Non-pigmented ciliary epithelial cell (primary cell): ENCODE data around the gene UPK3A.
A peak's percentile ranks its signal among the peaks of the same experiment; 100 is the strongest.
"Not testable (repeated sequence)": the region's sequence is repeated elsewhere in the genome, so short reads cannot be mapped to it uniquely, and the experiment has no call there.

Experiments used
- DNase-seq: peaks from one replicate; pipeline ENCODE4 v3.0.0-alpha.2; 2010; ENCODE audit warnings: low read depth

UPK3A gene

DNA sequence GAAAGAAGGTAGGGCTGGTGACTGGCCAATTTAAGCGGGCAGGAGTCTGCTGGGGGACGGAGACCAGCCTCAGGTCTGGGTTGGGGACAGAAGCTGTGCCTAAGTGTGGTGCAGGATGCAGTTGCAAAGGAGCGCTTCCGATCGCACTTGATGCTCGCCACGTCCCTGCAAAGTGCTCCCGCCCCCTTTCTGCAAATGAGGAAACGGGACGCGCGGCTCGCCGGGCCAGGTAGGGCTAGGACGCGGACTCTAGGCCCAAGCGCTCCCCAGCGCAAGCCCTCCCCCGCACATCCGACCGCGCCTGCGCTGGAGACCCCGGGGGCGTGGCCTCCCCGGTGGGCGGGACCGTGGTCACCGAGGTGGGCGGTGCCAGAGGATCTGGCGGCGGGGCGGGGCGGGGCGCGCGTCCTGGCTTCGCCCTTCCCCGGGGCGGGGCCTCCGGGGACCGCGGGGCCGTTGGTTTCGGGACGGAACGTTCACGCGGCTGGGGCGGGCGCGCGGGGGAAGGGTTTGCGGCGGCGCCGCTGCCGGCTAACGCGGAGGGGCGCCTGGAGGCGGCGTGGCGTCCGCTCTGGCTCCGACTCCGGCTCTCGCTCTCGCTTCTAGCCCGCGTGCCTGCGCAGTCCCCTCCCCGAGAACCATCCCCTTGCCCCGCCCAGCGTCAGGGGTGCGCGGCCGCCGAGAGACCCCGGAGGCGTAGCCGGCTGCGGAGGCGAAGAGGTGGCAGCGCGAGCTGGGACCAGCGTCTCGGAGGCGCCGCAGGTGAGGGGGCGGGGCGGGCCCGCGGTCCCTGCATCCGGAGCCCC lies 24.9 kb downstream of the UPK3A start, which contains the start of gene FAM118A:
Gene FAM118A (plus strand): TSS at position 513 of the 806 bp plus-strand sequence. CDS start 12,446 bp downstream, outside the sequence.
- peak; percentile 52 for DNase-seq

GRCh38 chr22:45310331-45310976 lies 25.7 kb downstream of the UPK3A start:
- no peak for DNase-seq

DNA sequence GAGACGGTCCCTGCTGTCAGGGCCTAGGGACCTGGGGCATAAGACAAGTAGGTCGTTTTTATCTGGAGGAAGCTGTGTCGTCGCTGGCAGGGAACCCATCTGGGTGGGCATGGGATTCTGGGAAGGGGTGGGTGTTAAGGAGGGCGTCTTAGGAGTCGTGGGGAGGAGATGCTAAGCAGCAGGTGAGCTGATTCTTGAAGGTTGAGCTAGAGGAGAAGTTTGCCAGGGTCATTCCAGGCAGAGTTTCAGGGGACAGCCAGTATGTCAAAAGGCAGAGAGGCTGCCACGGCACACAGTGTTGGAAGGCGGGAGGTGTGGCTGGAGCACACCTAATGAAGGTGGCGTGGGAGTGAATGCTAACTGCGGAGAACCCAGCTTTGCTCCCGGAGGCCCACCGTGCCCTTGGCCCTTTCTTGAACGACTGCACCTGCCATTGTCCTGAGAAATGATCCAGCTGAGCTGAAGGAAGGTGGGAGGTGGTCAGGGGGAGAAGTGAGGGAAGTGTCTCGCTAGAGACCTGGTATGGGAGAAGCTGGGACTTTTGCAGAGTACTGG lies 26.3 kb downstream of the UPK3A start:
- no peak for DNase-seq

DNA sequence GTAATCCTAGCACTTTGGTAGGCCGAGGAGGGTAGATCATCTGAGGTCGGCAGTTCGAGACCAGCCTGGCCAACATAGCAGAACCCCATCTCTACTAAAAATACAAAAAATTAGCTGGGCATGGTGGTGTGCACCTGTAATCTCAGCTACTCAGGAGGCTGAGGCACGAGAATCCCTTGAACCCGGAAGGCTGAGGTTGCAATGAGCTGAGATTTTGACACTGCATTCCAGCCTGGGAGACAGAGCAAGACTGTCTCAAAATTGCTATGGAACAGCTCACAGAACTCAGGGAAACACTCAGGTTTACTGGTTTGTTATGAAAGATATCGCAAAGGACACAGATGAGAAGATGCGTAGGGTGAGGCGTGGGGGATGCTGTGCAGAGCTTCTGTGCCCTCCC lies 27.7 kb downstream of the UPK3A start:
- DNase-seq, result no peak

- DNase-seq, result no peak
These were observed 28.1 kb downstream of the UPK3A start for GRCh38 chr22:45312856-45313255.

GRCh38 chr22:45314054-45314721 lies 29.4 kb downstream of the UPK3A start:
- no peak for DNase-seq

- DNase-seq, result no peak
These were observed 30.0 kb downstream of the UPK3A start for GRCh38 chr22:45314786-45315185.

DNA sequence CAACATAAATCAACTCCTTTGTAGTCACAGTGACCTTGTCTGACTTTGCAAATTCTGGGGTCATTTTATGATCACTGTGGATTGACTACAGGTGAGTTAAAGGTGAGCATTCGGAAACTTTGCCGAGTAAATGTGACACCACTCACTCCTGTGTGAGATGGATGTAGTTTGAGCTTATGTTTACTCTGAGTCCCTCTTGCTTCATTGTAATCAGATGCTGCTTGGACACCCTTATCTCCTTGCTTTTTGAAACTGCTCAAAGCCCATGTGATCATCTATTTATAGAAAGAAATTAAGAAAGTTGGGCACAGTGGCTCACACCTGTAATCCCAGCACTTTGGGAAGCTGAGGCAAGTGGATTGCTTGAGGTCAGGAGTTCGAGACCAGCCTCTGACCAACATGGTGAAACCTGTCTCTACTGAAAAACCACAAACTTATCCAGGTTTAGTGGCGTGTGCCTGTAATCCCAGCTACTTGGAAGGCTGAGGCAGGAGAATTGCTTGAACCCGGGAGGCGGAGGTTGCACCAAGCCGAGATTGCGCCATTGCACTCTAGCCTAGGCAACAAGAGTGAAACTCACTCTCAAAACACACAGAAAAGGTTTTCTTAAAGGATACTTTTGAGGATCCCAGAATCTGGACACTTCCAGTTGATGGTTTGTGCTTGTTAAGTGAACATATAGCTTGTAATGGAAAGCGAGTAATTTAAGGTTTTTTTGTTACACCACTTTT lies 32.2 kb downstream of the UPK3A start:
- no peak for DNase-seq

GRCh38 chr22:45317551-45318167 lies 32.9 kb downstream of the UPK3A start:
- no peak for DNase-seq

GRCh38 chr22:45318168-45318557 lies 33.4 kb downstream of the UPK3A start:
- DNase-seq, result peak; percentile 88

GRCh38 chr22:45318558-45319323 lies 34.0 kb downstream of the UPK3A start:
- DNase-seq, result no peak

GRCh38 chr22:45319324-45319685 lies 34.6 kb downstream of the UPK3A start:
- no peak for DNase-seq

DNA sequence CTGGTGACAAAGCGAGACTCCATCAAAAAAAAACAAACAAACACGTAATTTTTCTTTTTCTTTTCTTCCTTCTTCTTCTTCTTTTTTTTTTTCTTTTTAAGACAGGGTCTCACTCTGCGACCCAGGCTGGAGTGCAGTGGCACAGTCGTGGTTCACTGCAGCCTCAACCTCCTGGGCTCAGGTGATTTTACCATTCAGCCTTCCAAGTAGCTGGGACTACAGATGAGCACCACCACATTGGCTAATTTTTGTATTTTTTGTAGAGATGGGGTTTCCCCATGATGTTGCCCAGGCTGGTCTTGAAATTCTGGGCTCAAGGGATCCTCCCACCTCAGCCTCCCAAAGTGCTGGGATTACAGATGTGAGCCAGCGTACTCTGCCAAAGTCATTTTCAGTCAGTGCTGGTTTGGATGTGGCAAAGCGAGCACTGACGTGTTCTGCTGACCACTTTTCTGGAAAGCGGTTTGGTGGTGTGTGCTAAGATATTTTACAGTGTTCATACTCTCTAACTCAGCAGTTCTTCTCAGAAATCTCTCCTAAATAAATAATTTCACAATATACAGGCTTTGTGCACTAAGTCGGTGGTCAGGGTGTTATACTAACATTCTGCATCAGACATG lies 35.7 kb downstream of the UPK3A start:
- no peak for DNase-seq

- DNase-seq, result no peak
These were observed 37.1 kb downstream of the UPK3A start for GRCh38 chr22:45321827-45322226.

DNA sequence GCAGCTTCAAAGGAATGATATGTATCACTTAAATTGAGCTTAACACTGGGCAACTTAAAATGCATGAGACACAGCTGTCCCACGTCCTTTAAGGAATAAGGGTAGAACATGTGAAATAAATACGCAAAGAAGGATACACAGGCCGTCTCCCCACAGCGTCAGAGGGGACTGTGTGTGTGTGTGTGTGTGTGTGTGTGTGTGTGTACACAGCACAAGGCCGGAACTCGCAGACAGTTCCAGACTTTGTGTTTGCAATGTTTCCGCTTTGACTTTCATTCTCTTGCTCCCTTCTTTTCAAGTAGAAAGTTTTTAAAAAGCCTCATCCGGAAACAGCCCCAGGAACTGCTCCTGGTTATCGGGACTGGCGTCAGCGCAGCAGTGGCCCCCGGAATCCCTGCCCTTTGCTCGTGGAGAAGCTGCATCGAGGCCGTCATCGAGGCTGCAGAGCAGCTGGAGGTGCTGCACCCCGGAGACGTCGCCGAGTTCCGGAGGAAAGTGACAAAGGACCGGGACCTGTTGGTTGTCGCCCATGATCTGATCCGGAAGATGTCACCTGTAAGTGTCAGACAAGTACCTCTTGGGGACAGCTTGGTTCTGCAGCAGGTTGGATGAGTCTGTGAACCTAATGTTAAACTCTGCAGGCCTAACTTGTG lies 38.2 kb downstream of the UPK3A start:
- no peak for DNase-seq

GRCh38 chr22:45323695-45324094 lies 38.9 kb downstream of the UPK3A start:
- DNase-seq, result no peak

DNA sequence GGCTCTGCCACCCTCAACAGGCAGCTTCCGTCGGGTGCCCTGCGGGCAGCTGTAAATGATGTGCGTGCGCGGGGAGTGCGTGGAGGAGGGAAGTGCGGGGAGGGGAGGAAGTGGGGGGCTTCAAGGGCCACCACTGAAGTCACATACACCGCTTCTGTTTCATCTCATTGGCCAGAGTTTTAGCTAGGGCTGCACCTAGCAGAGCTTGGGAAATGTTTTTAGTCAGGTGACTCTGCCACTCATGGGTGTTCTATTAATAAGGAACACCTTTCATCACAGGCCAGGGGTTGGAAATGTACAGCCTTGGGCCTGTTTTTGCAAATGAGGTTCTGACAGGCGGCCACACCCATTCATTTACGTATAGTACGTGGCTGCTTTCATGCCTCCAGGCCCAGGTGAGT lies 39.6 kb downstream of the UPK3A start:
- DNase-seq, result no peak

GRCh38 chr22:45328261-45328660 lies 43.5 kb downstream of the UPK3A start:
- not testable (repeated sequence) for DNase-seq

DNA sequence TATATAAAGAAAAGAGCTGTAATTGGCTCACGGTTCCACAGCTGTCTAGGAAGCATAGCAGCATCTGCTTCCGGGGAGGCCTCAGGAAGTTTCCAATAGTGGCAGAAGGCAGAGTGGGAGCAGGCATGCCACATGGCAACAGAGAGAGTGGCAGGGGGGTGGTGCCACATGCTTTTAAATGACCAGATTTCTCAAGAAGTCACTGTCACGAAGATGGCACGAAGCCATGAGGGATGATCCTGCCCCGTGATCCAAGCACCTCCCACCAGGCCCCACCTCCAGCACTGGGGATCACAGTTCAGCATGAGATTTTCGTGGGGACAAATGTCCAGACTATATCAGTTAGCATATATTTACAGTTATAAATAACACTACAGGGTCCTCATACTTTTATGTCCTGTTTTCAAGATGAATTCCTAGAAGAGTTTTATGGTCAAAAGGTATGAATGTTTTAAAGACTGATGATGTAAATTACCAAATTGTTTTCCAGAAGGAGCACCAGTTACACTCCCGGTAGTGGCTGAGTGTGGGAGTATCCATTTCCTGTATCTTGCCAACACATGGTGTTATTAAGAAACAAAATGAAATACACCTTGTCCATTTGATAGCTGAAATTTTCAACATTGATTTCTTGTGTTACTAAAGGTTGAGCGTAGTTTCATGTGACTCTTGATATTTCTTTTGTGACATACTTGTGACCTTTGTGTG lies 44.2 kb downstream of the UPK3A start:
- no peak for DNase-seq
